Smooth muscle cell (in vitro differentiated cells): ENCODE results near the gene KIF1B. TPM values are rescaled to one million over a fixed set of nuclear protein-coding genes. Genes with fewer than 3 reads are reported as not detected.

ENCODE experiments used
- DNase-seq: peaks from one replicate; lab custom pipeline; 2025; ENCODE audit not compliant: unreplicated experiment; lab: John Stamatoyannopoulos, UW
- H2AFZ ChIP-seq: fragments of 200-600 bp; sonication (generic); 2 replicates; pipeline ENCODE4 v1.6.0; 2016; ENCODE audit warnings: antibody characterized with exemption, low read depth, mild to moderate bottlenecking
- H3F3A ChIP-seq: fragments of 200-600 bp; sonication (generic); 2 replicates; pipeline ENCODE4 v1.6.0; 2017; ENCODE audit warnings: antibody characterized with exemption, low read depth
- H3K27ac ChIP-seq: fragments of 200-600 bp; sonication (generic); 2 replicates; pipeline ENCODE4 v1.5.1; 2016; ENCODE audit warnings: low read depth, mild to moderate bottlenecking
- H3K27me3 ChIP-seq: fragments of 200-600 bp; sonication (generic); 2 replicates; pipeline ENCODE4 v1.6.1; 2016; ENCODE audit warnings: low read depth, mild to moderate bottlenecking
- H3K36me3 ChIP-seq: fragments of 200-600 bp; sonication (generic); 2 replicates; pipeline ENCODE4 v1.5.1; 2016; ENCODE audit warnings: low read depth
- H3K4me1 ChIP-seq: fragments of 200-600 bp; sonication (generic); 2 replicates; pipeline ENCODE4 v1.5.1; 2016; ENCODE audit warnings: low read depth
- H3K4me2 ChIP-seq: fragments of 200-600 bp; sonication (generic); 2 replicates; pipeline ENCODE4 v1.6.0; 2016; ENCODE audit warnings: mild to moderate bottlenecking
- H3K4me3 ChIP-seq: fragments of 200-600 bp; sonication (generic); 2 replicates; pipeline ENCODE4 v1.5.1; 2016; ENCODE audit warnings: mild to moderate bottlenecking
- H3K79me2 ChIP-seq: fragments of 200-600 bp; sonication (generic); 2 replicates; pipeline ENCODE4 v1.6.0; 2016; ENCODE audit warnings: low read depth, mild to moderate bottlenecking
- H3K9ac ChIP-seq: fragments of 200-600 bp; sonication (generic); 2 replicates; pipeline ENCODE4 v1.6.0; 2016; ENCODE audit warnings: low read depth
- H3K9me3 ChIP-seq: fragments of 200-600 bp; sonication (generic); replicated peaks from 2 replicates; pipeline ENCODE4 v1.5.1; 2016; ENCODE audit warnings: low read depth
- H4K20me1 ChIP-seq: fragments of 200-600 bp; sonication (generic); 2 replicates; pipeline ENCODE4 v1.6.0; 2016; ENCODE audit warnings: low read depth
- WGBS: methylation state at CpG from one replicate; pipeline ENCODE4 v1.1.7; 2016; ENCODE audit warnings: low lambda C conversion rate; 5-methylcytosine and 5-hydroxymethylcytosine counted together
- polyA plus RNA-seq: library from polyadenylated mRNA; unstranded; fragments of >200 nt; fragmentation: Nextera tagmentation; extraction: Ambion mirVana; gene quantifications from 2 replicates; pipeline ENCODE4 v1.2.1, GENCODE V29; 2016
- total RNA-seq: library from RNA; depleted of rRNA; stranded (reverse); fragments of >200 nt; gene quantifications from 2 replicates; pipeline ENCODE4 v1.2.3, GENCODE V29; 2014
- TF ChIP-seq, protein P1 (sequence below): fragments of 200-600 bp; sonication (generic); IDR thresholded peaks from 2 replicates; pipeline ENCODE4 v1.5.1; 2017; ENCODE audit warnings: borderline replicate concordance, mild to moderate bottlenecking, antibody characterized with exemption; ENCODE audit not compliant: insufficient read depth, poor library complexity, severe bottlenecking

Gene KIF1B
- total and polyA plus RNA-seq, 2 experiments from 2014 or later: 9.1 to 29.6 TPM

DNA sequence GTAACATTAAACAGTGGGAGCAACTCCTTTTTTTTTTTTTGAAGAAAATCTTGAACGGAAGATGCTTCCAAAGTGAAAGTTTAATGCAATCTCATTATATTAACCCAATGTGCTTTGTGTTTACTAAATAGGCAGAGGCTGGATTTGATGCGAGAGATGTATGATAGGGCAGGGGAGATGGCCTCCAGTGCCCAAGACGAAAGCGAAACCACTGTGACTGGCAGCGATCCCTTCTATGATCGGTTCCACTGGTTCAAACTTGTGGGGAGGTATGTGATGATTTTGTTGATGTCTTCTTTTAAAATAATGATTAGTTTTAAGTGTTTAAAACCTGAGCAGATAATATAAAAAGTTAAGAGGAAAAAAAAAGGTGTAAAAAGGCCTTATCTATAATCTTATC lies 114.3 kb downstream of the KIF1B start:
- Histone ChIP-seq H3K27me3 (no peaks in the 10 kb centered on the region), H3K79me2 (no peaks in the 10 kb centered on the region), H3K9ac (no peak overlapping the region), H3K27ac (no peak overlapping the region), H3F3A (no peaks in the 10 kb centered on the region), H3K4me1 (peaks cover 5% of the 10 kb centered on the region), H3K4me3 (no peak overlapping the region), H3K4me2 (no peak overlapping the region), H4K20me1 (no peaks in the 10 kb centered on the region), H2AFZ (no peak overlapping the region), H3K9me3 (no peaks in the 10 kb centered on the region), H3K36me3 (no peaks in the 10 kb centered on the region)
- WGBS: 95% methylated on average over 6 of the region's 6 CpGs
- TF ChIP-seq, protein P1, sequence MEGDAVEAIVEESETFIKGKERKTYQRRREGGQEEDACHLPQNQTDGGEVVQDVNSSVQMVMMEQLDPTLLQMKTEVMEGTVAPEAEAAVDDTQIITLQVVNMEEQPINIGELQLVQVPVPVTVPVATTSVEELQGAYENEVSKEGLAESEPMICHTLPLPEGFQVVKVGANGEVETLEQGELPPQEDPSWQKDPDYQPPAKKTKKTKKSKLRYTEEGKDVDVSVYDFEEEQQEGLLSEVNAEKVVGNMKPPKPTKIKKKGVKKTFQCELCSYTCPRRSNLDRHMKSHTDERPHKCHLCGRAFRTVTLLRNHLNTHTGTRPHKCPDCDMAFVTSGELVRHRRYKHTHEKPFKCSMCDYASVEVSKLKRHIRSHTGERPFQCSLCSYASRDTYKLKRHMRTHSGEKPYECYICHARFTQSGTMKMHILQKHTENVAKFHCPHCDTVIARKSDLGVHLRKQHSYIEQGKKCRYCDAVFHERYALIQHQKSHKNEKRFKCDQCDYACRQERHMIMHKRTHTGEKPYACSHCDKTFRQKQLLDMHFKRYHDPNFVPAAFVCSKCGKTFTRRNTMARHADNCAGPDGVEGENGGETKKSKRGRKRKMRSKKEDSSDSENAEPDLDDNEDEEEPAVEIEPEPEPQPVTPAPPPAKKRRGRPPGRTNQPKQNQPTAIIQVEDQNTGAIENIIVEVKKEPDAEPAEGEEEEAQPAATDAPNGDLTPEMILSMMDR: no peak
- DNase-seq: no peak

DNA sequence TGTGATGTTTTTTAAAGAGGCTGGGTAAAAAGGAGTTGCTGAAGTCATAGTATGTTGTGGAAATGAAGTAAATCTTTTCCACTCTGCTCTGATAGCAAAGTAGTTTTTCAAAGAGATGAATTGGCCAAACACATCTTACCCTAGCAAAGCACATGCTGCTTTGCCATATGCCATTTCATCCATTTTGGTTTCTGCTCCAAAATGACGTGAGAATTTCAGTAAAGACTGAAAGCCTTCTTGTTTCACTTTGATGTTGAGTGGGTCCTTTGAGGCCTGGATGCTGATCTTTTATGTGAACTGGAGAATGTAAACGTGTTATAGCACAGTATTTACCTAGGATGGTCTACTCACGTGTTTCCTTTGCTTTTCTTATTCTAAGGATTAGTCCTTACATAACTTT lies 115.2 kb downstream of the KIF1B start:
- TF ChIP-seq, protein P1: no peak
- Histone ChIP-seq H3K27me3 (no peaks in the 10 kb centered on the region), H3K4me3 (no peak overlapping the region), H3F3A (no peaks in the 10 kb centered on the region), H3K27ac (no peak overlapping the region), H4K20me1 (no peaks in the 10 kb centered on the region), H3K4me2 (no peak overlapping the region), H3K4me1 (no peaks in the 10 kb centered on the region), H3K79me2 (no peaks in the 10 kb centered on the region), H2AFZ (no peak overlapping the region), H3K9ac (no peak overlapping the region), H3K9me3 (no peaks in the 10 kb centered on the region), H3K36me3 (no peaks in the 10 kb centered on the region)
- 96% methylated on average over 3 of the region's 3 CpGs for WGBS
- no peak for DNase-seq

DNA sequence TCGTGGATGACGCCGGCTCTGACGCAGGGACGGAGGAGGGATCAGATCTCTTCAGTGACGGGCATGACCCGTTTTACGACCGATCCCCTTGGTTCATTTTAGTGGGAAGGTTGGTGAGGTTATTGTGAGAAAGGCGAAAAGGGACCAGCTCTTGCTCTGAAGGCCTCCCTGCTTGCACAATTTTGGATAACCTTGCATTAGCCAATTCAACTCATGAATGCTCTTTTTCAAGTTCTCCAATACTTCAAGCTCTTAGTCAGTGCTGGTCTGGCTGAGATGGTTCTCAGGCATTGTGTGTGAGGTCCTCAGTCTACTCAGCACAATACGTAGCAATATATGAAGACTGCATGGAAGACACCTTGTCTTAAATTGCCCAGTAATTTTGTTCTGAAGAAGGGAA lies 115.9 kb downstream of the KIF1B start:
- Histone ChIP-seq H4K20me1 (no peaks in the 10 kb centered on the region), H3K9ac (no peak overlapping the region), H3K4me1 (no peaks in the 10 kb centered on the region), H3K4me2 (no peak overlapping the region), H3K36me3 (no peaks in the 10 kb centered on the region), H3K9me3 (no peaks in the 10 kb centered on the region), H3K27me3 (no peaks in the 10 kb centered on the region), H3K4me3 (no peak overlapping the region), H2AFZ (no peak overlapping the region), H3K27ac (no peak overlapping the region), H3F3A (no peaks in the 10 kb centered on the region), H3K79me2 (no peaks in the 10 kb centered on the region)
- 96% methylated on average over 11 of the region's 11 CpGs for WGBS
- no peak for DNase-seq
- TF ChIP-seq, protein P1: no peak

DNA sequence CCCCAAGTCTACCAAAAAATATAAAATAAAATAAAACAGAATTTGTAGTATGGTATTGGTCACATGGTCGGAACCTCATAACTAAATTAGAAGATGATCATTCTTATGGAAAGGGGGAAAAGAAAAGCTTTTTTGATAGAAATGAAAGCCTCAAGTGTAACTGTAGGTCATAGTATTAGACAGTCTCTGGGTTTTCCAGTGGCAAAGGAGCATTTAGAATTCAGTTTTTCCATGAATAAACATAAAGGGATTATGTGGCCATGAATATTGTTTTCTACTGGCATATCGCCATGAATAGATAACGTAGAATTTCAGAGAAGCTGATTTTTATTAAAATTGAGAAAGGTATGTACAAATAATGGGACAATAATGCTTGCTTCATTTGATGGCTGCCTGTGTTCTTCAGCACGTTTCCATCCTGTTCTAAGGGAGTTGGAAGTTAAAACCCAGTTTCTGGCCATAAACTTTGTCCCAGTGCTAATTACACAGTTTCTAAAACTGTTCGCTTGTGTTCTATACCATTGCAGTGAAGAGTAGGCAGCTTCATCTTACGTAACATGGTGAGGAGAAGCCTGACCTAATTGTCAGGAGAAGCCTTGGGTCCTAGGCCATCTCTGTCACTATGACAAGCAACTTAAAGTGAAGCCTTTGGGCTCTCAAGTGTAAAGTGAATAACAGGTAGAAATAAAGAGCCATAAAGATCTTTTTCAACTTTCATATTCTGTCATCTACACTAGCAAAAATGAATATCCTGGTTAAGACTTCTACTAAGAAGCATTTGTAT lies 118.0 kb downstream of the KIF1B start:
- Histone ChIP-seq H4K20me1 (no peaks in the 10 kb centered on the region), H3K36me3 (no peaks in the 10 kb centered on the region), H2AFZ (no peak overlapping the region), H3K9me3 (no peaks in the 10 kb centered on the region), H3K27me3 (no peaks in the 10 kb centered on the region), H3F3A (no peaks in the 10 kb centered on the region), H3K4me3 (no peak overlapping the region), H3K4me1 (no peaks in the 10 kb centered on the region), H3K9ac (no peak overlapping the region), H3K27ac (no peak overlapping the region), H3K79me2 (no peaks in the 10 kb centered on the region), H3K4me2 (no peak overlapping the region)
- TF ChIP-seq, protein P1: no peak
- no peak for DNase-seq
- WGBS: 94% methylated on average over 6 of the region's 6 CpGs
